HEK293T (cell line): ENCODE data around the gene C2orf76.

Experiments used
- CTCF ChIA-PET: fragments of 350-600 bp; formaldehyde crosslinking; extraction: SDS; loops from one replicate; lab custom pipeline; 2021; ENCODE audit warnings: antibody characterized with exemption, inconsistent platforms; lab: Yijun Ruan, JAX
- POLR2A ChIA-PET: fragments of 350-600 bp; formaldehyde crosslinking; extraction: SDS; loops from one replicate; lab custom pipeline; 2020; ENCODE audit warnings: antibody characterized with exemption, inconsistent platforms; lab: Yijun Ruan, JAX
- DNase-seq: peaks from one replicate; pipeline ENCODE4 v3.0.0; 2012; ENCODE audit warnings: mixed read lengths; ENCODE audit errors: extremely low spot score
- ARNT ChIP-seq: fragments of 450-650 bp; IDR thresholded peaks from 2 replicates; pipeline ENCODE4 v1.6.1; 2017; ENCODE audit warnings: mild to moderate bottlenecking
- BHLHE40 ChIP-seq: fragments of 450-650 bp; IDR thresholded peaks from 2 replicates; pipeline ENCODE4 v1.6.1; 2016; ENCODE audit warnings: mild to moderate bottlenecking, moderate library complexity, borderline replicate concordance
- CTBP1 ChIP-seq: fragments of 450-650 bp; IDR thresholded peaks from 2 replicates; pipeline ENCODE4 v1.6.1; 2016; ENCODE audit warnings: borderline replicate concordance
- ELF4 ChIP-seq: fragments of 450-650 bp; IDR thresholded peaks from 2 replicates; pipeline ENCODE4 v1.6.1; 2017; ENCODE audit warnings: antibody characterized with exemption
- FOXA1 ChIP-seq: fragments of 450-650 bp; IDR thresholded peaks from 2 replicates; pipeline ENCODE4 v1.6.1; 2016; ENCODE audit warnings: mild to moderate bottlenecking
- FOXK2 ChIP-seq: fragments of 450-650 bp; IDR thresholded peaks from 2 replicates; pipeline ENCODE4 v1.6.1; 2016; ENCODE audit warnings: mild to moderate bottlenecking
- FOXM1 ChIP-seq: fragments of 450-650 bp; IDR thresholded peaks from 2 replicates; pipeline ENCODE4 v1.6.1; 2017; ENCODE audit warnings: mild to moderate bottlenecking, borderline replicate concordance
- HDGF ChIP-seq: fragments of 450-650 bp; IDR thresholded peaks from 2 replicates; pipeline ENCODE4 v1.6.1; 2017; ENCODE audit warnings: antibody characterized with exemption, borderline replicate concordance
- L3MBTL2 ChIP-seq: fragments of 450-650 bp; conservative IDR thresholded peaks from 2 replicates; pipeline ENCODE4 v1.6.1; 2016; ENCODE audit warnings: mild to moderate bottlenecking
- LEF1 ChIP-seq: fragments of 450-650 bp; IDR thresholded peaks from 2 replicates; pipeline ENCODE4 v1.6.1; 2017; ENCODE audit warnings: mild to moderate bottlenecking, borderline replicate concordance
- NFRKB ChIP-seq: fragments of 450-650 bp; IDR thresholded peaks from 2 replicates; pipeline ENCODE4 v1.6.1; 2016; ENCODE audit warnings: mild to moderate bottlenecking, moderate library complexity
- PKNOX1 ChIP-seq: fragments of 450-650 bp; IDR thresholded peaks from 2 replicates; pipeline ENCODE4 v1.6.1; 2016
- SP1 ChIP-seq: fragments of 450-650 bp; IDR thresholded peaks from 2 replicates; pipeline ENCODE4 v1.6.1; 2017
- SUZ12 ChIP-seq: fragments of 450-650 bp; IDR thresholded peaks from 2 replicates; pipeline ENCODE4 v1.6.1; 2016; ENCODE audit warnings: mild to moderate bottlenecking
- TARDBP ChIP-seq: fragments of 450-650 bp; IDR thresholded peaks from 2 replicates; pipeline ENCODE4 v1.6.1; 2016
- ZNF384 ChIP-seq: fragments of 450-650 bp; IDR thresholded peaks from 2 replicates; pipeline ENCODE4 v1.6.1; 2016

C2orf76 gene

GRCh38 chr2:119393971-119394748 lies 27.5 kb upstream of the C2orf76 start:
- ChIA-PET CTCF (no interaction called here), POLR2A (no interaction called here)
- no peak for DNase-seq
- TF ChIP-seq BHLHE40 (no peak), ARNT (no peak), FOXM1 (no peak), CTBP1 (no peak), FOXK2 (no peak), L3MBTL2 (no peak), LEF1 (no peak)

- POLR2A ChIA-PET: interaction anchor here (1.0 kb wide), 1 partner anchor 23 kb away, joined by 3 read pairs; the partner anchor contains the start of genes C2orf76 and DBI
These were observed 23.1 kb upstream of the C2orf76 start for GRCh38 chr2:119389615-119390306.

GRCh38 chr2:119387381-119388129 lies 20.9 kb upstream of the C2orf76 start:
- CTCF ChIA-PET: no interaction called here
- no peak for TF ChIP-seq BHLHE40
- no peak for TF ChIP-seq ARNT
- TF ChIP-seq TARDBP: no peak
- TF ChIP-seq SP1: no peak
- no peak for TF ChIP-seq FOXK2
- no peak for TF ChIP-seq FOXA1
- TF ChIP-seq ELF4: no peak
- no peak for TF ChIP-seq NFRKB
- no peak for DNase-seq

More at GRCh38 chr2:119389615-119390306, 23.1 kb upstream of the C2orf76 start:
- CTCF ChIA-PET: interaction anchor here (0.6 kb wide), 1 partner anchor 1665 kb away, joined by 8 read pairs; no protein-coding TSS in a partner anchor
- TF ChIP-seq ELF4 (no peak), SUZ12 (no peak), FOXM1 (no peak), CTBP1 (no peak), L3MBTL2 (no peak), PKNOX1 (no peak), FOXK2 (no peak), LEF1 (no peak), BHLHE40 (no peak), SP1 (no peak), ARNT (no peak), HDGF (no peak), TARDBP (no peak), ZNF384 (no peak), NFRKB (no peak), FOXA1 (no peak)
- no peak for DNase-seq

GRCh38 chr2:119385466-119385865 lies 18.8 kb upstream of the C2orf76 start:
- TF ChIP-seq SUZ12: no peak
- no peak for TF ChIP-seq FOXA1
- ChIA-PET POLR2A (no interaction called here), CTCF (no interaction called here)
- no peak for DNase-seq

More at GRCh38 chr2:119387381-119388129, 20.9 kb upstream of the C2orf76 start:
- POLR2A ChIA-PET: no interaction called here

GRCh38 chr2:119384971-119385370 lies 18.3 kb upstream of the C2orf76 start:
- ChIA-PET CTCF (no interaction called here), POLR2A (no interaction called here)
- TF ChIP-seq FOXK2 (no peak), NFRKB (no peak), TARDBP (no peak), FOXA1 (no peak), ARNT (no peak), L3MBTL2 (no peak), HDGF (no peak), CTBP1 (no peak), PKNOX1 (no peak), LEF1 (no peak), SUZ12 (no peak), BHLHE40 (no peak), SP1 (no peak), ZNF384 (no peak), FOXM1 (no peak), ELF4 (no peak)
- DNase-seq: no peak

- DNase-seq: no peak
- POLR2A ChIA-PET: interaction anchor here (1.4 kb wide), 1 partner anchor 17 kb away, joined by 5 read pairs; the partner anchor contains the start of genes C2orf76 and DBI
- CTCF ChIA-PET: no interaction called here
- no peak for TF ChIP-seq FOXM1
These were observed 16.9 kb upstream of the C2orf76 start for GRCh38 chr2:119383410-119384140.
